MM.1S (cell line): ENCODE data around the gene ZNF566.
"Not testable (repeated sequence)": the region's sequence is repeated elsewhere in the genome, so short reads cannot be mapped to it uniquely, and the experiment has no call there.

Experiments
- EZH2 ChIP-seq: fragments of 300-600 bp; sonication (generic); optimal IDR thresholded peaks from 2 replicates; pipeline ENCODE3; 2017; ENCODE audit warnings: low read depth, mild to moderate bottlenecking, antibody characterized with exemption, low read length, mixed read lengths
- TF ChIP-seq, protein P1 (sequence below): fragments of 300-600 bp; sonication (generic); IDR thresholded peaks from 2 replicates; pipeline ENCODE4 v1.5.1; 2016; ENCODE audit warnings: antibody characterized with exemption, low read length, mixed read lengths

DNA sequence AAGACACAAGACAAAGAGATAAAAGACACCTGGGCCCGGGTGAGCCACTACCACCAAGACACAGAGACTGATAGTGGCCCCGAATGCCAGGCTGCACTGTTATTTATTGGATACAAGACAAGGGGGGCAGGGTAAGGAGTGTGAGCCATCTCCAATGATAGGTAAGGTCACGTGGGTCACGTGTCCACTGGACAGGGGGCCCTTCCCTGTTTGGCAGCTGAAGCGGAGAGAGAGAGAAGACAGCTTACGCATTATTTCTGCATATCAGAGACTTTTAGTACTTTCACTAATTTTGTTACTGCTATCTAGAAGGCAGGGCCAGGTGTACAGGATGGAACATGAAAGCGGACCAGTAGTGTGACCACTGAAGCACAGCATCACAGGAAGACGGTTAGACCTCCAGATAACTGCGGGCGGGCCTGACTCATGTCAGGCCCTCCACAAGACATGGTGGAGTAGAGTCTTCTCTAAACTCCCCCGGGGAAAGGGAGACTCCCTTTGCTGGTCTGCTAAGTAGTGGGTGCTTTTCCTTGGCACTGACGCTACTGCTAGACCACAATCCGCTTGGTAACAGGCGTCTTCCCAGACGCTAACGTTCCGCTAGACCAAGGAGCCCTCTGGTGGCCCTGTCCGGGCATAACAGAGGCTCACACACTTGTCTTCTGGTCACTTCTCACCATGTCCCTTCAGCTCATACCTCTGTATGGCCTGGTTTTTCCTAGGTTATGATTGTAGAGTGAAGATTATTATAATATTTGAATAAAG, 3.5 kb upstream of the ZNF566 start:
- TF ChIP-seq, protein P1, sequence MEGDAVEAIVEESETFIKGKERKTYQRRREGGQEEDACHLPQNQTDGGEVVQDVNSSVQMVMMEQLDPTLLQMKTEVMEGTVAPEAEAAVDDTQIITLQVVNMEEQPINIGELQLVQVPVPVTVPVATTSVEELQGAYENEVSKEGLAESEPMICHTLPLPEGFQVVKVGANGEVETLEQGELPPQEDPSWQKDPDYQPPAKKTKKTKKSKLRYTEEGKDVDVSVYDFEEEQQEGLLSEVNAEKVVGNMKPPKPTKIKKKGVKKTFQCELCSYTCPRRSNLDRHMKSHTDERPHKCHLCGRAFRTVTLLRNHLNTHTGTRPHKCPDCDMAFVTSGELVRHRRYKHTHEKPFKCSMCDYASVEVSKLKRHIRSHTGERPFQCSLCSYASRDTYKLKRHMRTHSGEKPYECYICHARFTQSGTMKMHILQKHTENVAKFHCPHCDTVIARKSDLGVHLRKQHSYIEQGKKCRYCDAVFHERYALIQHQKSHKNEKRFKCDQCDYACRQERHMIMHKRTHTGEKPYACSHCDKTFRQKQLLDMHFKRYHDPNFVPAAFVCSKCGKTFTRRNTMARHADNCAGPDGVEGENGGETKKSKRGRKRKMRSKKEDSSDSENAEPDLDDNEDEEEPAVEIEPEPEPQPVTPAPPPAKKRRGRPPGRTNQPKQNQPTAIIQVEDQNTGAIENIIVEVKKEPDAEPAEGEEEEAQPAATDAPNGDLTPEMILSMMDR, result peak; percentile 23
- TF ChIP-seq EZH2, result not testable (repeated sequence)
